HepG2 (cell line): ENCODE data around the gene CENATAC. TPM values are rescaled to one million over a fixed set of nuclear protein-coding genes. Genes with fewer than 3 reads are reported as not detected.

Experiments
- ATAC-seq: fragments of 200-7000 bp; cut with Tn5 transposase; 3 replicates; pipeline ENCODE4 v1.9.1; 2020; ENCODE audit warnings: mild to moderate bottlenecking, moderate library complexity
- BruUV-seq: library from RNA; stranded (reverse); fragments of 400-500 nt; replicated peaks from 2 replicates; lab custom pipeline; 2021; lab: Mats Ljungman, UMichigan
- CTCF ChIA-PET: fragments of 300-600 bp; formaldehyde crosslinking; extraction: SDS; loops from one replicate; lab custom pipeline; 2021; ENCODE audit warnings: low total read pairs, inconsistent platforms, low intra/inter-chr PET ratio; lab: Yijun Ruan, JAX
- POLR2A ChIA-PET: fragments of 350-600 bp; sonication (Branson Sonifier 250); formaldehyde crosslinking; loops from one replicate; lab custom pipeline; 2020; ENCODE audit warnings: antibody characterized with exemption, inconsistent platforms; lab: Yijun Ruan, JAX
- DNase-seq: peaks from one replicate; pipeline ENCODE4 v3.0.0-alpha.2; 2015; ENCODE audit warnings: low spot score
- FAIRE-seq: peaks from 3 replicates; lab custom pipeline; 2011; peaks lifted over from hg19 to GRCh38; lab: Jason Lieb, UNC
- H2AFZ ChIP-seq: one replicate; pipeline ENCODE4 v1.6.1; 2011; ENCODE audit warnings: low read length, inconsistent platforms
- H3K27ac ChIP-seq: fragments of 300-600 bp; 3 replicates; pipeline ENCODE4 v1.8.0; 2011; ENCODE audit warnings: mixed run types, mild to moderate bottlenecking, mixed read lengths, low read length, inconsistent platforms; ENCODE audit not compliant: insufficient read depth; ENCODE audit errors: extremely low read length
- H3K27me3 ChIP-seq, 2 experiments: fragments of 200-600 bp in 1 of 2; 2 replicates in 1 of 2; 3 replicates in 1 of 2; pipeline versions ENCODE4 v1.6.0 to v1.8.0; 2011; ENCODE audit warnings: low read length in 2 of 2, mild to moderate bottlenecking in 2 of 2, moderate library complexity in 2 of 2, inconsistent platforms in 1 of 2; ENCODE audit not compliant: insufficient read depth in 2 of 2, control insufficient read depth in 1 of 2
- H3K36me3 ChIP-seq, 2 experiments: fragments of 200-600 bp in 1 of 2; replicated peaks in 1 of 2; 2 replicates in 1 of 2; 3 replicates in 1 of 2; pipeline versions ENCODE4 v1.5.1 to v1.8.0; 2011; ENCODE audit warnings: low read length in 2 of 2, inconsistent platforms in 1 of 2; ENCODE audit not compliant: insufficient read depth in 2 of 2, control insufficient read depth in 1 of 2
- H3K4me1 ChIP-seq: 2 replicates; pipeline ENCODE4 v1.5.1; 2012; ENCODE audit warnings: low read length, inconsistent platforms; ENCODE audit not compliant: insufficient read depth
- H3K4me2 ChIP-seq: 2 replicates; pipeline ENCODE4 v1.6.0; 2011; ENCODE audit warnings: low read depth, low read length, inconsistent platforms
- H3K4me3 ChIP-seq, 3 experiments: fragments of 200-600 bp in 1 of 3; sonication (generic), shearing (Covaris generic) in 1 of 3; replicated peaks in 1 of 3; 2 replicates each; pipeline ENCODE4 v1.5.1; 2011 to 2016; ENCODE audit warnings: low read length in 3 of 3, inconsistent platforms in 2 of 3, low read depth in 2 of 3, mild to moderate bottlenecking in 2 of 3, control low read depth in 1 of 3, mixed read lengths in 1 of 3; ENCODE audit not compliant: insufficient read depth in 1 of 3
- H3K79me2 ChIP-seq: one replicate; pipeline ENCODE4 v1.6.1; 2011; ENCODE audit warnings: low read length, inconsistent platforms; ENCODE audit not compliant: insufficient read depth
- H3K9ac ChIP-seq: 2 replicates; pipeline ENCODE4 v1.6.0; 2011; ENCODE audit warnings: mild to moderate bottlenecking, low read depth, low read length, inconsistent platforms; ENCODE audit not compliant: insufficient read depth
- H3K9me3 ChIP-seq: 2 replicates; pipeline ENCODE4 v1.5.1; 2012; ENCODE audit warnings: mild to moderate bottlenecking, low read length
- H4K20me1 ChIP-seq: 2 replicates; pipeline ENCODE4 v1.6.0; 2011; ENCODE audit warnings: inconsistent platforms, mild to moderate bottlenecking, low read length, moderate library complexity; ENCODE audit not compliant: insufficient read depth
- BRF2 ChIP-seq: sonication (generic); formaldehyde crosslinking; IDR thresholded peaks from 2 replicates; pipeline ENCODE4 v1.8.1; 2022; ENCODE audit warnings: mild to moderate bottlenecking, missing genetic modification reagents
- GABPA ChIP-seq, 2 experiments: IDR thresholded peaks; 2 replicates each; pipeline ENCODE4 v1.6.1; 2011 to 2016; ENCODE audit warnings: low read depth in 2 of 2, low read length in 1 of 2, missing biosample characterization in 1 of 2, missing genetic modification characterization in 1 of 2
- RFXANK ChIP-seq: IDR thresholded peaks from 2 replicates; pipeline ENCODE4 v1.6.1; 2016
- SETDB1 ChIP-seq: sonication (generic); formaldehyde crosslinking; IDR thresholded peaks from 2 replicates; pipeline ENCODE4 v1.5.1; 2020; ENCODE audit warnings: missing genetic modification reagents, mild to moderate bottlenecking, borderline replicate concordance
- TIGD3 ChIP-seq: sonication (generic); formaldehyde crosslinking; IDR thresholded peaks from 2 replicates; pipeline ENCODE4 v1.5.1; 2020; ENCODE audit warnings: mild to moderate bottlenecking, missing genetic modification reagents, borderline replicate concordance
- ZNF263 ChIP-seq: sonication (generic); formaldehyde crosslinking; IDR thresholded peaks from 2 replicates; pipeline ENCODE4 v1.4.0; 2020; ENCODE audit warnings: missing genetic modification reagents
- ZNF564 ChIP-seq: sonication (generic); formaldehyde crosslinking; IDR thresholded peaks from 2 replicates; pipeline ENCODE4 v1.8.1; 2023; ENCODE audit warnings: mild to moderate bottlenecking, missing genetic modification reagents
- ZNF672 ChIP-seq: sonication (generic); formaldehyde crosslinking; IDR thresholded peaks from 2 replicates; pipeline ENCODE4 v1.8.1; 2022; ENCODE audit warnings: missing genetic modification reagents
- ZNF747 ChIP-seq: sonication (generic); formaldehyde crosslinking; IDR thresholded peaks from 2 replicates; pipeline ENCODE4 v1.8.1; 2023; ENCODE audit warnings: missing genetic modification reagents, mild to moderate bottlenecking, borderline replicate concordance
- ZSCAN22 ChIP-seq: sonication (generic); formaldehyde crosslinking; IDR thresholded peaks from 2 replicates; pipeline ENCODE4 v1.4.0; 2020; ENCODE audit warnings: mild to moderate bottlenecking, missing genetic modification reagents
- WGBS: methylation state at CpG from one replicate; pipeline ENCODE4 v1.1.6; 2017; ENCODE audit warnings: low lambda C conversion rate; 5-methylcytosine and 5-hydroxymethylcytosine counted together
- in situ Hi-C: cut with HindIII; loops from 2 replicates; pipeline ENCODE4 v1.10.0; 2017; ENCODE audit warnings: low pct_unique_long_range_greater_than_20kb; ENCODE audit not compliant: extremely low pct_ligation_motif_present
- intact Hi-C: fragments of 100-400 bp; cut with micrococcal nuclease; formaldehyde crosslinking; loops from one replicate; pipeline ENCODE4 v1.10.0; 2022; ENCODE audit not compliant: unreplicated experiment
- polyA plus RNA-seq, 8 experiments: library from polyadenylated mRNA; depleted of rRNA in 3 of 8; stranded (reverse) in 7 of 8; unstranded in 1 of 8; fragments of >200 nt; fragmentation: Illumina TruSeq in 4 of 8; extraction: Trizol in 4 of 8; gene quantifications; 2 replicates each; pipeline versions ENCODE4 v1.2.1 to v1.2.3, GENCODE V29; 2011 to 2016; ENCODE audit warnings: low read depth in 4 of 8, missing spikeins in 1 of 8, mixed read lengths in 1 of 8; ENCODE audit not compliant: insufficient read depth in 1 of 8
- total RNA-seq, 5 experiments: library from RNA; depleted of rRNA; stranded (reverse); fragments of >200 nt; fragmentation: Illumina TruSeq; extraction: Trizol; gene quantifications; 2 replicates each; pipeline ENCODE4 v1.2.3, GENCODE V29; 2016; ENCODE audit warnings: low read depth in 1 of 5
- TF ChIP-seq, protein P1 (sequence below): sonication (generic); formaldehyde crosslinking; IDR thresholded peaks from 2 replicates; pipeline ENCODE4 v1.4.0; 2020; ENCODE audit warnings: missing genetic modification reagents, borderline replicate concordance
- TF ChIP-seq, protein P2 (sequence below): sonication (generic); formaldehyde crosslinking; conservative IDR thresholded peaks from 2 replicates; pipeline ENCODE4 v1.5.0; 2020; ENCODE audit warnings: missing genetic modification reagents
- TF ChIP-seq, protein P3 (sequence below): sonication (generic); formaldehyde crosslinking; IDR thresholded peaks from 2 replicates; pipeline ENCODE4 v1.4.0; 2020; ENCODE audit warnings: missing genetic modification reagents

Gene CENATAC
- total and polyA plus RNA-seq, 2 of the 13 experiments (the other 11 are each of a cell fraction or from before 2014, with no cell fraction given): 21.7 to 25.0 TPM

DNA sequence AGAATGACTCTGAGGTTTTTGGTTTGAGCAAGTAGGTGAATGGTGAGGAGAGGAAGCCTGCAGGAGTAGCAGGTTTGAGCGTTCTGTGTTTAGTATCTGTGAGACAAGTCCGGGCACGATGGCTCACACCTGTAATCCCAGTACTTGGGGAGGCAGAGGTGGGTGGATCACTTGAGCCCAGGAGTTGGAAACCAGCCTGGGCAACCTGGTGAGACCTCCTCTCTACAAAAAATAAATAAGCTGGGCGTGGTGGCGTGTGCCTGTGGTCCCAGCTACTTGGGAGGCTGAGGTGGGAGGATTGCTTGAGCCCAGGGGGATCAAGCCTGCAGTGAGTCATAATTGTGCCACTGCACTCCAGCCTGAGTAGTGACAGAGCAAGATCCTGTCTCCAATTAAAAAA lies 9.7 kb upstream of the CENATAC start:
- CTCF ChIA-PET: no interaction called here
- H3K79me2 ChIP-seq: no peaks in the 10 kb centered on the region
- H3K36me3 ChIP-seq: no peaks in the 10 kb centered on the region
- no peaks in the 10 kb centered on the region for H3K9me3 ChIP-seq
- no peak overlapping the region for H3K27ac ChIP-seq
- no peak overlapping the region for H2AFZ ChIP-seq
- ATAC-seq: no peak
- intact Hi-C loops (no loop called here), in situ Hi-C loops (no loop called here)
- 87% methylated on average over 5 of the region's 5 CpGs for WGBS
- H3K9ac ChIP-seq: no peak overlapping the region
- H3K4me3 ChIP-seq: no peak overlapping the region
- POLR2A ChIA-PET: interaction anchor here (0.7 kb wide), 1 partner anchor 42 kb away, joined by 4 read pairs; the partner anchor contains the start of gene SLC37A4
- DNase-seq: no peak
- H4K20me1 ChIP-seq: no peaks in the 10 kb centered on the region
- H3K4me2 ChIP-seq: no peak overlapping the region
- no peaks in the 10 kb centered on the region for H3K4me1 ChIP-seq
- no TSS peak for BruUV-seq
- no peak for FAIRE-seq
- H3K27me3 ChIP-seq: no peaks in the 10 kb centered on the region
- TF ChIP-seq SETDB1 (CRISPR knock-in tag) (no peak), ZNF263 (CRISPR knock-in tag) (no peak), ZNF672 (CRISPR knock-in tag) (no peak), RFXANK (CRISPR knock-in tag) (no peak), ZSCAN22 (CRISPR knock-in tag) (no peak), ZNF747 (CRISPR knock-in tag) (no peak), BRF2 (CRISPR knock-in tag) (no peak), TIGD3 (no peak), GABPA (IDR thresholded peaks at IDR 0.05; ENCODE audit: low read depth, low read length) (no peak), GABPA (CRISPR knock-in tag; IDR thresholded peaks at IDR 0.05; ENCODE audit: low read depth) (no peak), ZNF564 (no peak)
- TF ChIP-seq, protein P1, sequence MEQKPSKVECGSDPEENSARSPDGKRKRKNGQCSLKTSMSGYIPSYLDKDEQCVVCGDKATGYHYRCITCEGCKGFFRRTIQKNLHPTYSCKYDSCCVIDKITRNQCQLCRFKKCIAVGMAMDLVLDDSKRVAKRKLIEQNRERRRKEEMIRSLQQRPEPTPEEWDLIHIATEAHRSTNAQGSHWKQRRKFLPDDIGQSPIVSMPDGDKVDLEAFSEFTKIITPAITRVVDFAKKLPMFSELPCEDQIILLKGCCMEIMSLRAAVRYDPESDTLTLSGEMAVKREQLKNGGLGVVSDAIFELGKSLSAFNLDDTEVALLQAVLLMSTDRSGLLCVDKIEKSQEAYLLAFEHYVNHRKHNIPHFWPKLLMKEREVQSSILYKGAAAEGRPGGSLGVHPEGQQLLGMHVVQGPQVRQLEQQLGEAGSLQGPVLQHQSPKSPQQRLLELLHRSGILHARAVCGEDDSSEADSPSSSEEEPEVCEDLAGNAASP (CRISPR knock-in tag): no peak
- TF ChIP-seq, protein P2, sequence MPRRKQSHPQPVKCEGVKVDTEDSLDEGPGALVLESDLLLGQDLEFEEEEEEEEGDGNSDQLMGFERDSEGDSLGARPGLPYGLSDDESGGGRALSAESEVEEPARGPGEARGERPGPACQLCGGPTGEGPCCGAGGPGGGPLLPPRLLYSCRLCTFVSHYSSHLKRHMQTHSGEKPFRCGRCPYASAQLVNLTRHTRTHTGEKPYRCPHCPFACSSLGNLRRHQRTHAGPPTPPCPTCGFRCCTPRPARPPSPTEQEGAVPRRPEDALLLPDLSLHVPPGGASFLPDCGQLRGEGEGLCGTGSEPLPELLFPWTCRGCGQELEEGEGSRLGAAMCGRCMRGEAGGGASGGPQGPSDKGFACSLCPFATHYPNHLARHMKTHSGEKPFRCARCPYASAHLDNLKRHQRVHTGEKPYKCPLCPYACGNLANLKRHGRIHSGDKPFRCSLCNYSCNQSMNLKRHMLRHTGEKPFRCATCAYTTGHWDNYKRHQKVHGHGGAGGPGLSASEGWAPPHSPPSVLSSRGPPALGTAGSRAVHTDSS (CRISPR knock-in tag): no peak
- TF ChIP-seq, protein P3, sequence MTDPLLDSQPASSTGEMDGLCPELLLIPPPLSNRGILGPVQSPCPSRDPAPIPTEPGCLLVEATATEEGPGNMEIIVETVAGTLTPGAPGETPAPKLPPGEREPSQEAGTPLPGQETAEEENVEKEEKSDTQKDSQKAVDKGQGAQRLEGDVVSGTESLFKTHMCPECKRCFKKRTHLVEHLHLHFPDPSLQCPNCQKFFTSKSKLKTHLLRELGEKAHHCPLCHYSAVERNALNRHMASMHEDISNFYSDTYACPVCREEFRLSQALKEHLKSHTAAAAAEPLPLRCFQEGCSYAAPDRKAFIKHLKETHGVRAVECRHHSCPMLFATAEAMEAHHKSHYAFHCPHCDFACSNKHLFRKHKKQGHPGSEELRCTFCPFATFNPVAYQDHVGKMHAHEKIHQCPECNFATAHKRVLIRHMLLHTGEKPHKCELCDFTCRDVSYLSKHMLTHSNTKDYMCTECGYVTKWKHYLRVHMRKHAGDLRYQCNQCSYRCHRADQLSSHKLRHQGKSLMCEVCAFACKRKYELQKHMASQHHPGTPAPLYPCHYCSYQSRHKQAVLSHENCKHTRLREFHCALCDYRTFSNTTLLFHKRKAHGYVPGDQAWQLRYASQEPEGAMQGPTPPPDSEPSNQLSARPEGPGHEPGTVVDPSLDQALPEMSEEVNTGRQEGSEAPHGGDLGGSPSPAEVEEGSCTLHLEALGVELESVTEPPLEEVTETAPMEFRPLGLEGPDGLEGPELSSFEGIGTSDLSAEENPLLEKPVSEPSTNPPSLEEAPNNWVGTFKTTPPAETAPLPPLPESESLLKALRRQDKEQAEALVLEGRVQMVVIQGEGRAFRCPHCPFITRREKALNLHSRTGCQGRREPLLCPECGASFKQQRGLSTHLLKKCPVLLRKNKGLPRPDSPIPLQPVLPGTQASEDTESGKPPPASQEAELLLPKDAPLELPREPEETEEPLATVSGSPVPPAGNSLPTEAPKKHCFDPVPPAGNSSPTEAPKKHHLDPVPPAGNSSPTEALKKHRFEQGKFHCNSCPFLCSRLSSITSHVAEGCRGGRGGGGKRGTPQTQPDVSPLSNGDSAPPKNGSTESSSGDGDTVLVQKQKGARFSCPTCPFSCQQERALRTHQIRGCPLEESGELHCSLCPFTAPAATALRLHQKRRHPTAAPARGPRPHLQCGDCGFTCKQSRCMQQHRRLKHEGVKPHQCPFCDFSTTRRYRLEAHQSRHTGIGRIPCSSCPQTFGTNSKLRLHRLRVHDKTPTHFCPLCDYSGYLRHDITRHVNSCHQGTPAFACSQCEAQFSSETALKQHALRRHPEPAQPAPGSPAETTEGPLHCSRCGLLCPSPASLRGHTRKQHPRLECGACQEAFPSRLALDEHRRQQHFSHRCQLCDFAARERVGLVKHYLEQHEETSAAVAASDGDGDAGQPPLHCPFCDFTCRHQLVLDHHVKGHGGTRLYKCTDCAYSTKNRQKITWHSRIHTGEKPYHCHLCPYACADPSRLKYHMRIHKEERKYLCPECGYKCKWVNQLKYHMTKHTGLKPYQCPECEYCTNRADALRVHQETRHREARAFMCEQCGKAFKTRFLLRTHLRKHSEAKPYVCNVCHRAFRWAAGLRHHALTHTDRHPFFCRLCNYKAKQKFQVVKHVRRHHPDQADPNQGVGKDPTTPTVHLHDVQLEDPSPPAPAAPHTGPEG (CRISPR knock-in tag): no peak
